Right atrium auricular region (tissue), 2 donors: Measurements from ENCODE around the gene LHPP. TPM values are rescaled to one million over a fixed set of nuclear protein-coding genes. Genes with fewer than 3 reads are reported as not detected.

Source experiments
- DNase-seq: peaks from one replicate; pipeline ENCODE4 v3.0.0-alpha.2; 2019; ENCODE audit warnings: low spot score
- H3K27ac ChIP-seq, 2 donors: fragments of 200-600 bp; sonication (generic); 1 replicate in 1 of 2; 2 replicates in 1 of 2; pipeline ENCODE4 v1.5.1; 2016 to 2019
- H3K27me3 ChIP-seq, 2 donors: fragments of 200-600 bp; sonication (generic); one replicate each; pipeline versions ENCODE4 v1.5.1 to v1.6.0; 2017 to 2019
- H3K36me3 ChIP-seq: fragments of 200-600 bp; sonication (generic); one replicate; pipeline ENCODE4 v1.5.1; 2016
- H3K4me1 ChIP-seq, 2 donors: fragments of 200-600 bp; sonication (generic); one replicate each; pipeline versions ENCODE4 v1.5.1 to v1.6.0; 2017 to 2019
- H3K4me3 ChIP-seq, 2 donors: fragments of 200-600 bp; sonication (generic); 1 replicate in 1 of 2; 2 replicates in 1 of 2; pipeline ENCODE4 v1.5.1; 2017 to 2019; ENCODE audit warnings: mild to moderate bottlenecking in 1 of 2, moderate library complexity in 1 of 2
- H3K9me3 ChIP-seq, 2 donors: fragments of 200-600 bp; sonication (generic); one replicate each; pipeline ENCODE4 v1.5.1; 2019
- CTCF ChIP-seq, 2 donors: fragments of 200-600 bp; sonication (generic); IDR thresholded peaks; one replicate each; pipeline ENCODE4 v1.5.1; 2019; ENCODE audit warnings: antibody characterized with exemption in 2 of 2
- total RNA-seq, 2 donors: library from RNA; depleted of rRNA; stranded (reverse); fragments of >200 nt; gene quantifications; one replicate each; pipeline ENCODE4 v1.1.0, GENCODE V29; 2016

The LHPP gene
- total RNA-seq, 2 donors from 2014 or later, result 10.3 to 23.7 TPM

GRCh38 chr10:124605481-124605855 is 143.8 kb downstream of the LHPP start:
- Histone ChIP-seq H3K4me3 (no peak overlapping the region), H3K27ac (no peak overlapping the region), H3K36me3 (no peaks in the 10 kb centered on the region), H3K4me1 (no peaks in the 10 kb centered on the region), H3K9me3 (no peaks in the 10 kb centered on the region), H3K27me3 (no peaks in the 10 kb centered on the region)
- no peak for TF ChIP-seq CTCF (IDR thresholded peaks at IDR 0.05)
- no peak for DNase-seq

GRCh38 chr10:124605856-124606812 is 144.5 kb downstream of the LHPP start:
- Histone ChIP-seq H3K4me1 (no peaks in the 10 kb centered on the region), H3K36me3 (no peaks in the 10 kb centered on the region), H3K27ac (no peak overlapping the region), H3K9me3 (no peaks in the 10 kb centered on the region), H3K4me3 (no peak overlapping the region), H3K27me3 (no peaks in the 10 kb centered on the region)
- no peak for TF ChIP-seq CTCF (IDR thresholded peaks at IDR 0.05)
- DNase-seq, result no peak

GRCh38 chr10:124606822-124607221 is 145.2 kb downstream of the LHPP start:
- Histone ChIP-seq H3K4me3 (no peak overlapping the region), H3K9me3 (no peaks in the 10 kb centered on the region), H3K27me3 (no peaks in the 10 kb centered on the region), H3K4me1 (no peaks in the 10 kb centered on the region), H3K36me3 (no peaks in the 10 kb centered on the region), H3K27ac (no peak overlapping the region)
- no peak for DNase-seq
- TF ChIP-seq CTCF (IDR thresholded peaks at IDR 0.05), result no peak

GRCh38 chr10:124607693-124608092 is 146.1 kb downstream of the LHPP start:
- H3K9me3 ChIP-seq, result no peaks in the 10 kb centered on the region
- TF ChIP-seq CTCF (IDR thresholded peaks at IDR 0.05), result no peak
- H3K27ac ChIP-seq, result no peak overlapping the region
- H3K27me3 ChIP-seq, result no peaks in the 10 kb centered on the region
- DNase-seq, result no peak
- H3K4me3 ChIP-seq, result no peak overlapping the region
- H3K36me3 ChIP-seq, result no peaks in the 10 kb centered on the region
- H3K4me1 ChIP-seq, result peaks cover 0 to 5% of the 10 kb centered on the region in 2 donors

- Histone ChIP-seq H3K27ac (no peak overlapping the region), H3K4me3 (no peak overlapping the region), H3K4me1 (peaks cover 0 to 10% of the 10 kb centered on the region in 2 donors), H3K36me3 (no peaks in the 10 kb centered on the region), H3K27me3 (no peaks in the 10 kb centered on the region), H3K9me3 (no peaks in the 10 kb centered on the region)
- no peak for TF ChIP-seq CTCF (IDR thresholded peaks at IDR 0.05)
- DNase-seq, result no peak
Observed at GRCh38 chr10:124608093-124608721, 146.6 kb downstream of the LHPP start.
